SK-N-MC (cell line): Measurements from ENCODE around the gene OR10W1.

Experiments used
- EZH2 ChIP-seq: fragments of 200-600 bp; sonication (generic); IDR thresholded peaks from one replicate; pipeline ENCODE4 v1.6.1; 2017; ENCODE audit warnings: antibody characterized with exemption
- FOXP2 ChIP-seq: optimal IDR thresholded peaks from 2 replicates; pipeline ENCODE3; 2011; ENCODE audit warnings: mild to moderate bottlenecking, moderate library complexity; ENCODE audit not compliant: insufficient read depth; ENCODE audit errors: extremely low read length, control extremely low read depth
- POLR2AphosphoS5 ChIP-seq: IDR thresholded peaks from 2 replicates; pipeline ENCODE4 v1.6.1; 2012; ENCODE audit warnings: mild to moderate bottlenecking, low read depth, low read length, borderline replicate concordance

DNA sequence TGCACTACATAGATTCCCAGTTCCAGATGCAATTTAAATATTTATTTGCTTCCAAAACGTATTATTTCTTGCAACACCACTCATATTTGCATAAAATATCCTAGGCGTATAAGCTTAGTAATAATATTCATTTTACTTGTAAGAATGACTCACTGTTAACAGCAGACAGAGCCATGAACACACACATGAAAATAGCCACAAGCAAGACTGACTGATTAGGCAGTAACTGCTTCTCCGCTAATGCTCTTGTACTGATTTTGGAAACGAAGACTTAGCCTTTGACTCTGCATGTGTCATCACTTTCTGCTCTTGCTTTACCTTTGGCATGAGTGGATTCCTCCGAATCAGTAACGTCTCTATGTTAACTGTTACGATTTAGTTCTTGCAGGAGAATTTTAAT is 45.3 kb downstream of the OR10W1 start:
- TF ChIP-seq POLR2AphosphoS5 (no peak), EZH2 (no peak), FOXP2 (no peak)
